GM23248 (cell line): ENCODE results near the gene NKAIN2. TPM values are rescaled to one million over a fixed set of nuclear protein-coding genes. Genes with fewer than 3 reads are reported as not detected.

ENCODE experiments used
- DNase-seq: peaks from one replicate; pipeline ENCODE4 v3.0.0-alpha.2; 2015
- H2AFZ ChIP-seq: fragments of 200-600 bp; sonication (generic); 2 replicates; pipeline ENCODE4 v1.6.1; 2016; ENCODE audit warnings: antibody characterized with exemption
- H3F3A ChIP-seq: fragments of 200-600 bp; sonication (generic); 2 replicates; pipeline ENCODE4 v1.6.1; 2016; ENCODE audit warnings: mild to moderate bottlenecking, antibody characterized with exemption, mixed run types; ENCODE audit not compliant: insufficient read depth
- H3K27ac ChIP-seq: fragments of 200-600 bp; sonication (generic); 2 replicates; pipeline ENCODE4 v1.5.1; 2016; ENCODE audit warnings: mild to moderate bottlenecking
- H3K27me3 ChIP-seq: fragments of 200-600 bp; sonication (generic); replicated peaks from 2 replicates; pipeline ENCODE4 v1.6.1; 2016; ENCODE audit warnings: mild to moderate bottlenecking; ENCODE audit not compliant: insufficient read depth
- H3K36me3 ChIP-seq: fragments of 200-600 bp; sonication (generic); 2 replicates; pipeline ENCODE4 v1.6.1; 2016; ENCODE audit warnings: low read depth, mild to moderate bottlenecking
- H3K4me1 ChIP-seq: fragments of 200-600 bp; sonication (generic); 2 replicates; pipeline ENCODE4 v1.6.1; 2016; ENCODE audit warnings: mild to moderate bottlenecking; ENCODE audit not compliant: insufficient read depth
- H3K4me2 ChIP-seq: fragments of 200-600 bp; sonication (generic); one replicate; pipeline ENCODE4 v1.6.1; 2016; ENCODE audit warnings: mild to moderate bottlenecking; ENCODE audit not compliant: unreplicated experiment
- H3K4me3 ChIP-seq: fragments of 200-600 bp; sonication (generic); 2 replicates; pipeline ENCODE4 v1.5.1; 2016; ENCODE audit warnings: mild to moderate bottlenecking
- H3K79me2 ChIP-seq: fragments of 200-600 bp; sonication (generic); 2 replicates; pipeline ENCODE4 v1.6.1; 2016; ENCODE audit warnings: mild to moderate bottlenecking; ENCODE audit not compliant: insufficient read depth
- H3K9ac ChIP-seq: fragments of 200-600 bp; sonication (generic); 2 replicates; pipeline ENCODE4 v1.6.1; 2016; ENCODE audit warnings: mild to moderate bottlenecking
- H3K9me2 ChIP-seq: fragments of 200-600 bp; sonication (generic); 2 replicates; pipeline ENCODE4 v1.6.1; 2016; ENCODE audit warnings: mixed run types, mild to moderate bottlenecking, moderate library complexity; ENCODE audit not compliant: insufficient read depth
- H3K9me3 ChIP-seq: fragments of 200-600 bp; sonication (generic); one replicate; pipeline ENCODE4 v1.6.1; 2017; ENCODE audit warnings: low read depth
- H4K20me1 ChIP-seq: fragments of 200-600 bp; sonication (generic); 2 replicates; pipeline ENCODE4 v1.6.0; 2016; ENCODE audit not compliant: insufficient read depth
- EZH2 ChIP-seq: fragments of 200-600 bp; sonication (generic); IDR thresholded peaks from 2 replicates; pipeline ENCODE4 v1.6.1; 2018; ENCODE audit warnings: antibody characterized with exemption, mild to moderate bottlenecking; ENCODE audit not compliant: insufficient read depth, poor library complexity, severe bottlenecking
- EZH2phosphoT487 ChIP-seq: fragments of 200-600 bp; sonication (generic); IDR thresholded peaks from 2 replicates; pipeline ENCODE4 v1.6.1; 2018; ENCODE audit warnings: antibody characterized with exemption, moderate library complexity, mild to moderate bottlenecking, low read depth; ENCODE audit not compliant: insufficient read depth
- WGBS, 2 experiments: methylation state at CpG; one replicate each; pipeline ENCODE4 v1.1.6; 2015 to 2017; ENCODE audit warnings: low lambda C conversion rate in 2 of 2, low coverage in 1 of 2; ENCODE audit errors: missing lambda C conversion rate in 2 of 2; 5-methylcytosine and 5-hydroxymethylcytosine counted together
- in situ Hi-C: fragments of 300-500 bp; cut with MboI; formaldehyde crosslinking; loops from 2 replicates; pipeline ENCODE4 v1.15.0; 2020
- polyA plus RNA-seq: library from polyadenylated mRNA; unstranded; fragments of >200 nt; fragmentation: Nextera tagmentation; extraction: Ambion mirVana; gene quantifications from 2 replicates; pipeline ENCODE4 v1.2.1, GENCODE V29; 2016
- total RNA-seq: library from RNA; depleted of rRNA; stranded (reverse); fragments of >200 nt; shearing (Covaris generic); gene quantifications from 2 replicates; pipeline ENCODE4 v1.2.3, GENCODE V29; 2014

The NKAIN2 gene
- total and polyA plus RNA-seq, 2 experiments from 2014 or later, result not detected

- no peaks in the 10 kb centered on the region for H3K79me2 ChIP-seq
- no peaks in the 10 kb centered on the region for H3K9me3 ChIP-seq
- H3K9ac ChIP-seq, result no peak overlapping the region
- no peak overlapping the region for H3K4me3 ChIP-seq
- H3F3A ChIP-seq, result no peaks in the 10 kb centered on the region
- in situ Hi-C loops, result no loop called here
- no peak overlapping the region for H2AFZ ChIP-seq
- no peak overlapping the region for H3K4me2 ChIP-seq
- no peaks in the 10 kb centered on the region for H3K36me3 ChIP-seq
- no peaks in the 10 kb centered on the region for H3K9me2 ChIP-seq
- DNase-seq, result no peak
- TF ChIP-seq EZH2 (no peak), EZH2phosphoT487 (no peak)
- H3K4me1 ChIP-seq, result no peaks in the 10 kb centered on the region
- H3K27ac ChIP-seq, result no peak overlapping the region
- no peaks in the 10 kb centered on the region for H4K20me1 ChIP-seq
- H3K27me3 ChIP-seq, result no peaks in the 10 kb centered on the region
- 65 to 77% methylated on average over 4 of the region's 4 CpGs for WGBS, 2 experiments
These were observed 992.9 kb downstream of the NKAIN2 start for GRCh38 chr6:124796464-124796970.

GRCh38 chr6:124797224-124797623 is 993.6 kb downstream of the NKAIN2 start:
- Histone ChIP-seq H3K4me2 (no peak overlapping the region), H3K4me1 (no peaks in the 10 kb centered on the region), H3K27me3 (no peaks in the 10 kb centered on the region), H3K4me3 (no peak overlapping the region), H3K9me3 (no peaks in the 10 kb centered on the region), H3K79me2 (no peaks in the 10 kb centered on the region), H3F3A (no peaks in the 10 kb centered on the region), H4K20me1 (no peaks in the 10 kb centered on the region), H3K9me2 (no peaks in the 10 kb centered on the region), H3K36me3 (no peaks in the 10 kb centered on the region), H3K27ac (no peak overlapping the region), H2AFZ (no peak overlapping the region), H3K9ac (no peak overlapping the region)
- in situ Hi-C loops, result no loop called here
- TF ChIP-seq EZH2 (no peak), EZH2phosphoT487 (no peak)
- no peak for DNase-seq

- no peaks in the 10 kb centered on the region for H3K27me3 ChIP-seq
- no peaks in the 10 kb centered on the region for H3K79me2 ChIP-seq
- no peak overlapping the region for H3K4me3 ChIP-seq
- H2AFZ ChIP-seq, result no peak overlapping the region
- no peak overlapping the region for H3K9ac ChIP-seq
- no peaks in the 10 kb centered on the region for H3K36me3 ChIP-seq
- in situ Hi-C loops, result no loop called here
- DNase-seq, result peak; percentile 7
- H3K4me2 ChIP-seq, result no peak overlapping the region
- 46 to 53% methylated on average over 3 of the region's 3 CpGs for WGBS, 2 experiments
- no peak for TF ChIP-seq EZH2phosphoT487
- no peak for TF ChIP-seq EZH2
- no peaks in the 10 kb centered on the region for H3K4me1 ChIP-seq
- no peaks in the 10 kb centered on the region for H3F3A ChIP-seq
- H3K9me2 ChIP-seq, result no peaks in the 10 kb centered on the region
- no peaks in the 10 kb centered on the region for H4K20me1 ChIP-seq
- H3K27ac ChIP-seq, result no peak overlapping the region
- no peaks in the 10 kb centered on the region for H3K9me3 ChIP-seq
These were observed 995.4 kb downstream of the NKAIN2 start for GRCh38 chr6:124798942-124799496.

GRCh38 chr6:124799638-124800037 is 996.0 kb downstream of the NKAIN2 start:
- TF ChIP-seq EZH2phosphoT487, result no peak
- no peak for TF ChIP-seq EZH2
- H3K4me1 ChIP-seq, result no peaks in the 10 kb centered on the region
- in situ Hi-C loops, result no loop called here
- DNase-seq, result no peak
- H3K4me2 ChIP-seq, result no peak overlapping the region
- H3K36me3 ChIP-seq, result no peaks in the 10 kb centered on the region
- no peaks in the 10 kb centered on the region for H3K79me2 ChIP-seq
- H3K27me3 ChIP-seq, result no peaks in the 10 kb centered on the region
- H3K9me3 ChIP-seq, result no peaks in the 10 kb centered on the region
- H3F3A ChIP-seq, result no peaks in the 10 kb centered on the region
- H2AFZ ChIP-seq, result no peak overlapping the region
- H3K27ac ChIP-seq, result no peak overlapping the region
- no peaks in the 10 kb centered on the region for H4K20me1 ChIP-seq
- H3K9ac ChIP-seq, result no peak overlapping the region
- H3K9me2 ChIP-seq, result no peaks in the 10 kb centered on the region
- H3K4me3 ChIP-seq, result no peak overlapping the region

- Histone ChIP-seq H3K4me3 (no peak overlapping the region), H3K4me1 (no peaks in the 10 kb centered on the region), H3K4me2 (no peak overlapping the region), H2AFZ (no peak overlapping the region), H3K27me3 (no peaks in the 10 kb centered on the region), H3K9me2 (no peaks in the 10 kb centered on the region), H3K27ac (no peak overlapping the region), H3K79me2 (no peaks in the 10 kb centered on the region), H3K9ac (no peak overlapping the region), H4K20me1 (no peaks in the 10 kb centered on the region), H3F3A (no peaks in the 10 kb centered on the region), H3K36me3 (no peaks in the 10 kb centered on the region), H3K9me3 (no peaks in the 10 kb centered on the region)
- no peak for TF ChIP-seq EZH2
- TF ChIP-seq EZH2phosphoT487, result no peak
- WGBS, 2 experiments, result 72 to 80% methylated on average over 6 of the region's 6 CpGs
- in situ Hi-C loops, result no loop called here
- no peak for DNase-seq
These were observed 996.6 kb downstream of the NKAIN2 start for GRCh38 chr6:124800222-124800621.
